Right renal pelvis (tissue), 4 donors: Measurements from ENCODE around the gene UROD. TPM values are rescaled to one million over a fixed set of nuclear protein-coding genes. Genes with fewer than 3 reads are reported as not detected.

Source experiments
- DNase-seq, 4 donors: peaks; one replicate each; pipeline ENCODE4 v3.0.0-alpha.2; 2013; ENCODE audit warnings: low read depth in 4 of 4, low spot score in 3 of 4, missing footprints in 1 of 4
- polyA plus RNA-seq, 4 donors: library from polyadenylated mRNA; unstranded; fragments of 120-200 nt; gene quantifications; one replicate each; pipeline ENCODE4 v1.2.1, GENCODE V29; 2013; ENCODE audit not compliant: insufficient read length in 4 of 4

The UROD gene
- polyA plus RNA-seq, 4 donors = 98.8 to 112 (median 105) TPM

DNA sequence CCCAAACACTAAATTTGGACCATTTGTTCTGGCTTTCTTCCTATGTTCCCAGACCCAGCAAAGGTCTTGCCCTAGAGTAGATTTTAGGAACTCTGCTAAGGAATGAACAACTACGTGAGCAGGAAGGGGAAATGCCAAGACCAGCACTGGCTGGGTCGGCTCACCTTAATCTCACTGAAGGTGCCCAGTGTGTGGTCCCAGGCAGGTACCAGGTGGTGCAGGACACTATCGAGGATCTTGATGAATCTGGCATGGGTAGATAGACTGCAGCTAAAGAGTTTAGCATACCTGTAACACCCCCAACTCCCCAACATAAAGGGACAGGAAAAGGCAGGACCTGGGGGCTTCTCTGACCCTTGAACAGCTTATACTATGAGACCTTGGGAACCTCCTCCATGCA is 4.0 kb upstream of the UROD start:
- DNase-seq = no peak

DNA sequence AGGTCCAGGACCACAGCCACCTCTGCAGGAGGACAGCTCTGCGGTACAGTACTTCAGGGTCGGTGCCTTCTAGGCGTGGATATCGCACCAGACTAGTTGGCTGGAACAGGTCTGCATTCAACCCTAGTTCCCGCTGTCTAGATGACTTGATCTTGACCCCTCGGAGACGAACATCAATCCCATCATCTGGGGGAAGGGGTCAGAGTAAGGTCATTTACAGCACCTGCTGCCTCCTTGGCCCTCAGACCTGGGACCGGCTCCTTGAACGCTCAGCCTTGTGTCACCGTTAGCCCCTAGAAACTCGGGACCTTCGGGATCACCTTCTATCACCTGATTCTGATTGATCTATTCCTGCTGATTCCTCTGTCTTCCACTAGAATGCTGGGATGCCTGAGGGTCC is 3.5 kb upstream of the UROD start:
- DNase-seq = no peak

DNA sequence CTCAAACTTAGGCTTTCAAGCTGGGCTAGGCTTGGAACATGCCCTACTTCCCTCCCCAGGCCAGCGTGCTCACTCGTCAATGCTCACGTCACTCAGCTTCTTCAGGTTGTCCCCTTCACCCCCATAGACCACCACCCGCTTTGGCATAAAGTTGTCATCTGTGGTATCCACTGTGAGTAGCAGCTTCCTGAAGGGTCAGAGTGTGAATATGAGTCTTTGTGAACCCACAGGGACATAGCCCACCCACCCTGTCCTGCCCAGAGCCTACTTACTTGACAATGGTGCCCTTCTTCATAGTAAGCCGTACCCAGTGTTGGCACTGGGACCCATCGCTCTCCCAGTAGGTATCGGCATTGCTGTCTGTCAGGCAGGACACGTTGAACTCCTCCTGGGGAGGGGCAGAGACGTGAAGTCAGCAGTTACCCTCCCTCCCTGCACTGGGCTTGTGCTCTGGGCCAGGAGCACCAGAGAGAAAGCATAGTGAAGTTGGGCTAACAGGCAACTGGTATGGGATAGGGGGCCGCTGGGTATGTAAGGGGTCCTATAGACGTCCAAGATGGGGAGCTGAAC is 2.7 kb upstream of the UROD start:
- DNase-seq = no peak

DNA sequence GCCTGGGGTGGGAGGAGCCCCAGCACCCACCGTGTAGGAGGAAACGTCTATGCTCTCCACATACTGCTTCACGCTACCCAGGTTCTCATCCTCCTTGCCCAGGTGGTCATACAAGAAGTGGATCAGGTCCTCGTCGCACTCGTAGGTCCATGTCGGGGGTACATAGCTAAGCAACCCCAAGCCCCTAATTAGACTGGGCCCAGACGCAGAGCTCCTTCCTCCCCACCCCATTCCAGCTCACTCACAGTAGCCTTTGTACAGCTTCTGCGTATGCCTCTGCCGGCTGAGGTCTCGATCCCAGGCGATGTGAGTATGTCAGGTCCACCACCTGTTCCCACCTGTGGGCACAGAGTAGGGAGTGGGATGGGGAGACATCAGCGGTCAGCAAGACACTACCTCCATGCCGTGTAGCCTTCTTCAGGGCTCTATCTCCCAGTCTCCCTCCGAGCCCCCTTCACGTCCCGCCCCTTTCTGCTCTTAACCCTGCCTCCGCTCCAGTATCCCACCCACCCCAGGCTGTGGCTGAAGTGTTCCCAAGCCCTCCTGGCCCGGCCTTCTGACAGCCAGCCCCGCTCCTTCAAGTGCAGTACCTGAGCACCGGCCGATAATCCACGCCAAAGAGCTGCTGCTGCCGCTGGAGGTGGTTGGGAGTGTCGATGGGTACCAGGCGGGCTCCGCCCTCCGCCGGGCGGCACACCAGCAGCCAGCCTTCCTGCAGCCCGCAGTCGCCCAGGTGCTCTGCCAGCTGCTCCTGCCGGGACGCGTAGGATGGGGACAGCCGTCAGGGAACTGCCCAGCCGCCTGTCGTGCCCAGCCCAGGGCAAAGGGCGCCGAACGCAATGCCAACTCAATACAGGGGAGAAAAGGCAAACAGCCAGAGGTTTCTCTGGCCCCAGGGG is 1.8 kb upstream of the UROD start:
- no peak for DNase-seq

DNA sequence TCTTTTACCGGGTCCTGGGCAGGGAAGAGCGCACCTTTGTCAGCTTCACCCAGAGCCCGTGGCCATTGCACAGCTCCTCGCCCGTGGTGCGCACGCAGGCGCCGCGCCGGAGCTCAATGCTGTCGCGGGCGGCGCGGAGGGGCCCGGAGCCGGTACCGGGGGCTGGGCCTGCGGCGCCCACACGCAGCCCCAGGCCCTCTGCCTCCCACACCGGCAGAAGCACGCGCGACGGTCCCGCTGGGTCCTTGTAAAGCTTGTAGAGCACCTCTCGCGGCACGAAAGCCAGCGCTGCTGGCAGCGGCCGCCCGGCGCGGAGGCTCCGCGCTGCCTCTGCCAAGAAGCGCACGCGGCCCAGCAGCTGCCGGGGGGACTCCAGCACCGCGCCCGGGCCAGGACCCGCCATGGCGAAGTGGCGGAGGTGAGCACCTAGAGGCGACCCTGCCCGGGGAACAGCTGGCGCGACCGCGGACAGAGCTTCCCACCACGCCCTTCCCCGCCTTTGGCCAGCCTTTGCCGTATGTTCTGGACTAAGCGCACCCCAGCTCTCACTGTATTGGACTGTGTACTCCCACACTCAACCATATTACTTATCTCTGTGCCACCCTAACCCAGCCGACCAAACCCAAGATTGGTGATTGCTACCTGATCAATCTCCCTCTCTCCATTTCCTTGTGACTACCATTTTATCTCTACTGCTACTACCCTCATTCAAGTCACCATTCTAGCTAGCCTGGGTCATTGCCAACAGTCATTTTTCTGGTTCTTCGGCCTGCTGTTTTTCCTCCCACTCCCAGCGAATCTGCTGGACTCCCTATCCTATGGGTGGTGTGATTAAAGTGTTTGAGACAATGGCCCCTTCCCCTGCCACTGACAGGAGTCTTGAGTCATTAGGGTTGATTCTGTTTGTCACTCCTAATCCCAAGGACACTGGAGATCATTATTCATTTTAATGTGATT is 921 bp upstream of the UROD start, which contains the start of gene HECTD3:
Gene HECTD3 (minus strand): TSS at position 470 of the 957 bp plus-strand sequence. CDS start 67 bp downstream, at position 403.
- peak in 2 of 4 donors; percentile 49 to 57 for DNase-seq

DNA sequence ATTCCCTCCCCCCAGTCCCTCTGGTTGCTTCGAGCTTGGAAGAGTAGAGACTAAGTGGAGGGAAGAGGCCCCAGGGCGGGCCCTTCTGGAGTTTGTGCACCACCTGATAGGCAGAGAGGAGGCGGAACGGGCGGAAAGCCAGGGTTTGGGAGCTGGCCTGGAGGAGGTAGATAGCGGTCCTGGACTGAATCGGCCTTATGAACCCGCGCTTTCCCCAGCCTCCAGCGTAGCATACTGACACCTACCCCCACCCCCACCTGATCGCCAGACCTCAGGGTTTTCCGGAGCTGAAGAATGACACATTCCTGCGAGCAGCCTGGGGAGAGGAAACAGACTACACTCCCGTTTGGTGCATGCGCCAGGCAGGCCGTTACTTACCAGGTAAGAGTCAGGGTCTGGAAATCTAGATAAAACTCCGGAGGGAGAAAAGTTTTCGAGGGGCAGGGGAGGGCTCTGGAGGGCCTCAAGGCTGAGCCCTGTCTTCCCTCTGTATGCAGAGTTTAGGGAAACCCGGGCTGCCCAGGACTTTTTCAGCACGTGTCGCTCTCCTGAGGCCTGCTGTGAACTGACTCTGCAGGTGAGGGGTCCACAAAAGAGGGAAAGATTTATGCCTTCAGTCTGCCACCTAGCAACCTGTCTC is 705 bp downstream of the UROD start:
- peak in 2 of 4 donors; percentile 12 to 16 for DNase-seq

DNA sequence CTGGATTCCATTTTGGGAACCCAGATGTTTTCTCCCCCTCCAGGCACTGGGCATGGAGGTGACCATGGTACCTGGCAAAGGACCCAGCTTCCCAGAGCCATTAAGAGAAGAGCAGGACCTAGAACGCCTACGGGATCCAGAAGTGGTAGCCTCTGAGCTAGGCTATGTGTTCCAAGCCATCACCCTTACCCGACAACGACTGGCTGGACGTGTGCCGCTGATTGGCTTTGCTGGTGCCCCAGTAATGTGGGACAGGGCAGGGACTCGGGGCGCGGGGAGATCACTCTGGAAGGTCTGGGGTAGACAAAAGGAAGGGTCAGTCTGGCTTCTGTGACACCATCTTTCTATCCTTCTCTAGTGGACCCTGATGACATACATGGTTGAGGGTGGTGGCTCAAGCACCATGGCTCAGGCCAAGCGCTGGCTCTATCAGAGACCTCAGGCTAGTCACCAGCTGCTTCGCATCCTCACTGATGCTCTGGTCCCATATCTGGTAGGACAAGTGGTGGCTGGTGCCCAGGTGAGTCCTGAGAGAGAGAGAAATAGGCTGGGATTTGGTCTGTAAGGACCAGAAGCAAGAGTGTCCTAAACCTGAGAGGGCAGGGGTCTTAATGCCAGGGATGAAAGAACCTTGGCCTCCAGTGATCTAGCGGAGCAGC is 1.6 kb downstream of the UROD start:
- DNase-seq = no peak

DNA sequence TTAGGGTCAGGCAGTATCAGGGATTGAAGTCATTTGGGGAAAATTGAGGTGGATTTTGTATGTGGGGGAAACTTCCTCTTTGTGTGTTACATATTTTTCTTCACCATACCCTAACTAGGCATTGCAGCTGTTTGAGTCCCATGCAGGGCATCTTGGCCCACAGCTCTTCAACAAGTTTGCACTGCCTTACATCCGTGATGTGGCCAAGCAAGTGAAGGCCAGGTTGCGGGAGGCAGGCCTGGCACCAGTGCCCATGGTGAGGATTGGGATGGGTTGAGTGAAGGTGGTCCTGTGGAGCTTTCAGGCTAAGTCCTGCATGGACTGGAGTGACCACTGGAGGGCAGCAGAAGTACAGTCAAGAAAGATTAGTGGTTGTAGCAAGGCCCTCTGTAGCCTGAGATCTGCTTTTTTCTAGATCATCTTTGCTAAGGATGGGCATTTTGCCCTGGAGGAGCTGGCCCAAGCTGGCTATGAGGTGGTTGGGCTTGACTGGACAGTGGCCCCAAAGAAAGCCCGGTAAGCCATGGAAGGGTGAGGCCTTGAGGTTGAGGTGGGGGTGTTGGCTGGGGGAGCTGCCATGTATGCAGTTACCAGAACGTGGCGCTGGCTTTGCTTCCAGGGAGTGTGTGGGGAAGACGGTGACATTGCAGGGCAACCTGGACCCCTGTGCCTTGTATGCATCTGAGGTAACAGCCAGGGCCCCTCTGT is 2.4 kb downstream of the UROD start:
- DNase-seq = peak in 3 of 4 donors; percentile 74 to 77 (median 75)

DNA sequence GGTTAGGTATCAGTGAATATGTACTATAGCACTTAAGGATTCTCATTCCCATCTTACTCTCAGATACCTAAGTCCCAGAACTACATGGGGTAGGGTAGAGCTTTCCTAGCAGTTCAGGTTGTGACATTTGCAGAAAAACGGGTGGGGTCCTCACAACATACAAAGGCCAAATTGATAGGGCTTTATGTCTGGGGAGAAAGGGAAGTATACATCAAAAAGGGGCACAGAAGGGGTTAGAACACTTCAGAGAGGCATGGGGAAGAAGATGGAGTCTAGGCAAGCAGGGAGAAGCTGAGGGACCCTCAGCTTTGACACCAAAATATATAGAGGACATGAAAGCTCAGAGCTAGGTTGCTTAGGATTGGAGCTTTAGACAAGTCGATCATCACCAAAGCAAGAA is 3.6 kb downstream of the UROD start:
- no peak for DNase-seq

DNA sequence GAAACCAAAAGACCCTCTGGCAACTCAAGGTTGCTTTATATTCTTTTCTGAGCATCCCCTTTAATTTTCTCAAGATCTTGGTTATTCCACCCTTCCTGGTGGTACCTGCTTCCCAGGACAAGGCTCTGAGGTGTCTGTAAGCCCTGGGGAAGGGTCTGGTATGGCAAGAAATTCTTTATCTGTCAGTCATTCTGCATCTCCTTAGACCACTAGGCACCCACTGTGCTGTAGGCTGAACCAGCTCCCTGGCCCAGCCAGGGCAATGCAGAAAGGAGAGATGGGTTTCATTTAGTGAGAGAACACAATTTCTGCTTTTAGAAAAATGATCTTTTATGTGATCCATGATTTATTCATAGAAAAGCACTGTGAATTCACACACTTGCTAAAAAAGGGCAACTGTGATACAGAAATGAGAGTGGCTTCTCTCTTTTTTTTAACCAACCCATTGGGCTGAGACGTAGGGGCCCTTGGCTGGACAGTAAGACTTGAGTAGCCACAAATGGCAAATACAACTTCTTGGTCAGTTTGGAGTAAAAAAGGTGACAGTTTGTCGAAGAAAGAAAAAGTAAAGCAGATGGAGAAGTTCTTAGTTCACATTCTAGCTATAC is 4.1 kb downstream of the UROD start:
- DNase-seq = no peak

DNA sequence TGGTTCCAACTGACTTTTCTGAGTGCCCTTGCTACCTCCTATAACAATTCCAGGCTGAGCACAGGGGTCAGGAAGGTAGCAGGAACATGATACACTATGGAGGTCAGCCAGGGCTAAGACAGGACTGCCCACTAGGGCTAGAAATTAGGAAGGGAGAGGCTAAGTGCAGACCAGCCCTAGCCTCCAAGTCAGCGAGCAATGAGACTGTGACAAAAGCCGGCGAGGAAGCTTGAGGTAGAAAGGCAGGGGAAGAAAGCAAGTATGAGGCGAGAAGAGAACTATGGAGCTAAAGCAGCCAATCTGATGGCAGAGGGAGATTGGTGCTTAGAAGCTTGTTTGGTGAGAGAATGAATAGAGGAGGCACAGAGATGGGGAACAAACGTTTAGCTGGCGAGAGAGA is 4.7 kb downstream of the UROD start:
- no peak for DNase-seq

DNA sequence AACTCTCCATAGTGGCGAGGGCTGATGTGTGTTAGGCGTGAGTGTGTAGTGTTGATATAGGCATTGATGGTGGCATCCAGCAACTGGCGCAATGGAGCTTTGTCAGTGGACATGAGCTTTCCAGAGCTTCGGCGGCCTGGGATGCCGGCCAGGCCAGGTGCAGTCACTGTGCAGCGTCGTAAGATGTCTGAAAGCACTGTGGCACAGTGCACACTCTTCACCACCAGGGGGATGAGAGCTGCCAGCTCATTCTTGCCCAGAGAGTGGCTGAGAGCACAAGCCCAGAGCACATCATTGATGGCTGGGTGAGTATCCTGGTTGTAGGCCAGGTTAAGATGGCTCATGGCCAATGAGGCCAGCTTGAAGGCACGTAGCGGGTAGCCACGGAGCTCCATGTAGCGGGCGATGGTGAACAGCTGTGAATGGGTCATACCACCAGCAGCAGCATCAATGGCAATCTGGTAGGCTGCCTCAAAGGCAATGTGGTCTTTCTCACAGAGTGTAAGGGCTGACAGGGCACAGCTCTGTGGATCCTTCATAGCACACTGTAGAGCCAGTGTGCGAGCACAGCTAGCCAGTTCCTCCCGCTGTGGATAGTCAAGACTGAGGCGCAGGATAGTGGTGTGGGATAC is 6.7 kb downstream of the UROD start:
- DNase-seq = peak in 2 of 4 donors; percentile 22 to 32

DNA sequence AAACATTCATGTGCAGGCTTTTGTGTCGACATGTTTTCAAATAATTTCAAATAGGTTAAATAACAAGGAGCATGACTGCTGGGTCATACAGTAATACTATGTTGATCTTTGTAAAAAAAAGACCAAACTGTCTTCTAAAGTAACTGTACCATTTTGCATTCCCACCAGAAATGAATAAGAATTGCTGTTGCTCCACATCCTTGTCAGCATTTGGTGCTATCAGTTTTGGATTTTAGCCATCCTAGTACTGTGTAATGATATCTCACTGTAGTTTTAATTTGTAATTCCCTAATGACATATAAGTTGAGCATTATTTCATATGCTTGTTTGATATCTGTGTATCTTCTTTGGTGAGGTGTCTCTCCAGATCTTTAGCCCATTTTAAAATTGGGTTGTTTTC is 11.6 kb downstream of the UROD start:
- DNase-seq = no peak

DNA sequence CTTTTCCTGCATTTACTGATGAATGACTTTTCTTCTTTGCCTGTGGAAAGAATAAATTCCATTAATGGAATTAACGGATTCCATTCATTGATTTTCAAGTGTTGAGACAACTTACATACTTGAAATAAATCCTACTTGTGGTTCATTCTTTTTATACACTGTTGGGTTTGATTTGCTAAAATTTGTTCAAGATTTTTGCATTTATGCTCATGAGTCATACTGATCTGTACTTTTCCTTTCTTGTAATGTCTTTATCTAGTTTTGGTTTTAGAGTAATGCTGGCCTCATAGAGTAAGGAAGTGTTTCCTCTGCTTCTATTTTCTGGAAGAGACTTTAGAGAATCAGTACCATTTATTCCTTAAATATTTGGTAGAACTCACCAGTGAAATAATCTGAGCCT is 14.4 kb downstream of the UROD start:
- no peak for DNase-seq

DNA sequence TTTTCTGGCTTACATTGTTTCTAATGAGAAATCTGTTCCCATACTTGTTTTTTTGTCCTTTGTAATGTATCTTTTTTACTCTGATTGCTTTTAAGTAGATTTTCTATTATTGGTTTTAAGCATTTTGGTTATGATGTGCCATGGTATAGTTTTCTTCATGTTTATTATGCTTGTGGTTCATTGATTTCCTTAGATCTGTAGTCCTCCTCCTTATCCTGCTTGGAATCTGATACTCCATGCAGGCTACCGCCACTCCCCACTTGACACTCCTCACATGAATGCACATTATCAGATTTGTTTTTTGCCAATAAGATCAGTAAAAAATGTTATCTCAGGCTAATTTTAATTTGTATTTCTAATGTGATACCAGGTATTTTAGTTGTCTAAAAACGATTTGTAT is 20.8 kb downstream of the UROD start:
- DNase-seq = no peak

DNA sequence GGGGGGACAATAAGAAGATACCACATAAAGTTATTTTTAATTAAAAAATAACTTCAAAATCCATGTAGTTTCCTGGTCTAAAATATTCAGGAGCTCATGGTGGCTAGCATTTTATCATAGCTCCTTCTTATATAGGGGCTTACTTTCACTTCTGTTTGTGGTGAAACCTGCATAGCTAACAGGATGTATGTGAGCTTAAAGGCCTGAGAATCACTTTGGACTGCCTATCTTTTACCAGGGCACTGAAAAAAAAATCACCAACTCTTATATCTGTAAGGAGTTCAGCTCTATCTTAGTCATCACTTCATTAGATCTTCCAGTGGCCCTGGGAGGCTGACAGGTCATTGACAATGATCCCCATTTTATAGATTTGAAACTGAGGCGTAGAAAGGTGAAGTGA is 21.3 kb downstream of the UROD start:
- DNase-seq = no peak

DNA sequence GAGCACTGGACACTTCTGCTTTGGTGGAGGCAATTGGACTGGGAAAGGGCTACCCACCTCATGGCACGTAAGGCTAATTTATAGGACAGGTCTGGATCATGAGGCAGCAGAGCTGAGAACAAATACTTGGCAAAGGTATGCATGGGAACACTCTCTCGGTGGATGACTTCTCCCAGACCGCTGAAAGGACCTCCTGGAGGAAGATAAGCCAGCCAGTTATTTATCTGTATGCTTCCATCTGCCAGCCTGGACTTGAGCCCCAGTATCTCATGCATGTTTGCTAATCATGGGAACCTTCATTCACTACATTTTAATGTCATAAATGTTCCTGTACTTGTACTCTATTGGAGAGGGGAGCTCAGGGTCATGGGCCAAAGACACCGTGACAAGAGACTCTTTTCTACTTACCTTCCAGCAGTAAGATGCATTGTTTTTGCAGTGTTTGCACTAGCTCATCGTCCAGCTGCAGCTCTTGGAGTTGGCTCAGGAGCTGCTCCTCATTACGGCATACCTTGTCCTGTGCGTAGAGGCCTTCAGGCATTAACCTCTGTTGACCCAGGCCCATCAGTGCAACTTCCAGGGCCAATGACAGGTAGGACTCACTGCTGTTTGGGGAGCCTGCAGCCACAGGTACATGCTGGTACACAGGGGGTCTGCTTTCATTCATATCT is 23.7 kb downstream of the UROD start:
- DNase-seq = no peak

DNA sequence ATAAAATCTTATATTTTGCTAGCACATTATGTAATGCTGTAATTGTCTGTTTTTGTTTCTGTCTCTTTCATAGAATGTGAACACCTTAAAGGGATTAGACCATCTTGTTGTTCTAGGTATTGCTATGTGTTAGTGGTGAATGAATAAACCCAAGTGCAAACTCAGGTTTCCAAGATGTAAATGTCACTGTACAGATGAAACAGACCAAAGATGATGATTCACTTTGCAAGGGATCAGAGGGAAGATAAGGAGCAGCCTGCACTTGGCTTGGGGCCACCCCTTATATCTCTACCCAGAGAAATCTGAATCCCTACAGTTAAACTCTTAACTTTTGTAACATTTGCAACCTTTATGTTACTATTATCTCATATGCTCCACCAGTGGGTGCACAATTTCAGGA is 25.4 kb downstream of the UROD start:
- no peak for DNase-seq
